HepG2 (cell line): Measurements from ENCODE around the gene PLVAP. TPM values are rescaled to one million over a fixed set of nuclear protein-coding genes. Genes with fewer than 3 reads are reported as not detected.
A peak's percentile ranks its signal among the peaks of the same experiment; 100 is the strongest.

Experiments used
- ATAC-seq: fragments of 200-7000 bp; cut with Tn5 transposase; 3 replicates; pipeline ENCODE4 v1.9.1; 2020; ENCODE audit warnings: mild to moderate bottlenecking, moderate library complexity
- BruUV-seq: library from RNA; stranded (reverse); fragments of 400-500 nt; replicated peaks from 2 replicates; lab custom pipeline; 2021; lab: Mats Ljungman, UMichigan
- CTCF ChIA-PET: fragments of 300-600 bp; formaldehyde crosslinking; extraction: SDS; loops from one replicate; lab custom pipeline; 2021; ENCODE audit warnings: low total read pairs, inconsistent platforms, low intra/inter-chr PET ratio; lab: Yijun Ruan, JAX
- POLR2A ChIA-PET: fragments of 350-600 bp; sonication (Branson Sonifier 250); formaldehyde crosslinking; loops from one replicate; lab custom pipeline; 2020; ENCODE audit warnings: antibody characterized with exemption, inconsistent platforms; lab: Yijun Ruan, JAX
- DNase-seq: peaks from one replicate; pipeline ENCODE4 v3.0.0-alpha.2; 2015; ENCODE audit warnings: low spot score
- FAIRE-seq: peaks from 3 replicates; lab custom pipeline; 2011; peaks lifted over from hg19 to GRCh38; lab: Jason Lieb, UNC
- H2AFZ ChIP-seq: one replicate; pipeline ENCODE4 v1.6.1; 2011; ENCODE audit warnings: low read length, inconsistent platforms
- H3K27ac ChIP-seq: fragments of 300-600 bp; 3 replicates; pipeline ENCODE4 v1.8.0; 2011; ENCODE audit warnings: mixed run types, mild to moderate bottlenecking, mixed read lengths, low read length, inconsistent platforms; ENCODE audit not compliant: insufficient read depth; ENCODE audit errors: extremely low read length
- H3K27me3 ChIP-seq, 2 experiments: fragments of 200-600 bp in 1 of 2; 2 replicates in 1 of 2; 3 replicates in 1 of 2; pipeline versions ENCODE4 v1.6.0 to v1.8.0; 2011; ENCODE audit warnings: low read length in 2 of 2, mild to moderate bottlenecking in 2 of 2, moderate library complexity in 2 of 2, inconsistent platforms in 1 of 2; ENCODE audit not compliant: insufficient read depth in 2 of 2, control insufficient read depth in 1 of 2
- H3K36me3 ChIP-seq, 2 experiments: fragments of 200-600 bp in 1 of 2; replicated peaks in 1 of 2; 2 replicates in 1 of 2; 3 replicates in 1 of 2; pipeline versions ENCODE4 v1.5.1 to v1.8.0; 2011; ENCODE audit warnings: low read length in 2 of 2, inconsistent platforms in 1 of 2; ENCODE audit not compliant: insufficient read depth in 2 of 2, control insufficient read depth in 1 of 2
- H3K4me1 ChIP-seq: 2 replicates; pipeline ENCODE4 v1.5.1; 2012; ENCODE audit warnings: low read length, inconsistent platforms; ENCODE audit not compliant: insufficient read depth
- H3K4me2 ChIP-seq: 2 replicates; pipeline ENCODE4 v1.6.0; 2011; ENCODE audit warnings: low read depth, low read length, inconsistent platforms
- H3K4me3 ChIP-seq, 3 experiments: fragments of 200-600 bp in 1 of 3; sonication (generic), shearing (Covaris generic) in 1 of 3; replicated peaks in 1 of 3; 2 replicates each; pipeline ENCODE4 v1.5.1; 2011 to 2016; ENCODE audit warnings: low read length in 3 of 3, inconsistent platforms in 2 of 3, low read depth in 2 of 3, mild to moderate bottlenecking in 2 of 3, control low read depth in 1 of 3, mixed read lengths in 1 of 3; ENCODE audit not compliant: insufficient read depth in 1 of 3
- H3K79me2 ChIP-seq: one replicate; pipeline ENCODE4 v1.6.1; 2011; ENCODE audit warnings: low read length, inconsistent platforms; ENCODE audit not compliant: insufficient read depth
- H3K9ac ChIP-seq: 2 replicates; pipeline ENCODE4 v1.6.0; 2011; ENCODE audit warnings: mild to moderate bottlenecking, low read depth, low read length, inconsistent platforms; ENCODE audit not compliant: insufficient read depth
- H3K9me3 ChIP-seq: 2 replicates; pipeline ENCODE4 v1.5.1; 2012; ENCODE audit warnings: mild to moderate bottlenecking, low read length
- H4K20me1 ChIP-seq: 2 replicates; pipeline ENCODE4 v1.6.0; 2011; ENCODE audit warnings: inconsistent platforms, mild to moderate bottlenecking, low read length, moderate library complexity; ENCODE audit not compliant: insufficient read depth
- BCL6 ChIP-seq: IDR thresholded peaks from 2 replicates; pipeline ENCODE4 v1.6.1; 2016; ENCODE audit warnings: missing genetic modification reagents, missing compliant biosample characterization
- CBX1 ChIP-seq: IDR thresholded peaks from one replicate; pipeline ENCODE4 v1.6.1; 2016; ENCODE audit warnings: antibody characterized with exemption, low read depth
- ZFP36 ChIP-seq: fragments of 150-350 bp; IDR thresholded peaks from 2 replicates; pipeline ENCODE4 v1.6.1; 2018; ENCODE audit warnings: borderline replicate concordance, low read length, low read depth; ENCODE audit not compliant: partially characterized antibody
- ZKSCAN5 ChIP-seq: sonication (generic); formaldehyde crosslinking; IDR thresholded peaks from 2 replicates; pipeline ENCODE4 v1.5.1; 2020; ENCODE audit warnings: mild to moderate bottlenecking, missing genetic modification reagents
- ZNF629 ChIP-seq: sonication (generic); formaldehyde crosslinking; conservative IDR thresholded peaks from 2 replicates; pipeline ENCODE4 v1.5.0; 2020; ENCODE audit warnings: missing genetic modification reagents
- WGBS: methylation state at CpG from one replicate; pipeline ENCODE4 v1.1.6; 2017; ENCODE audit warnings: low lambda C conversion rate; 5-methylcytosine and 5-hydroxymethylcytosine counted together
- in situ Hi-C: cut with HindIII; loops from 2 replicates; pipeline ENCODE4 v1.10.0; 2017; ENCODE audit warnings: low pct_unique_long_range_greater_than_20kb; ENCODE audit not compliant: extremely low pct_ligation_motif_present
- intact Hi-C: fragments of 100-400 bp; cut with micrococcal nuclease; formaldehyde crosslinking; loops from one replicate; pipeline ENCODE4 v1.10.0; 2022; ENCODE audit not compliant: unreplicated experiment
- polyA plus RNA-seq, 8 experiments: library from polyadenylated mRNA; depleted of rRNA in 3 of 8; stranded (reverse) in 7 of 8; unstranded in 1 of 8; fragments of >200 nt; fragmentation: Illumina TruSeq in 4 of 8; extraction: Trizol in 4 of 8; gene quantifications; 2 replicates each; pipeline versions ENCODE4 v1.2.1 to v1.2.3, GENCODE V29; 2011 to 2016; ENCODE audit warnings: low read depth in 4 of 8, missing spikeins in 1 of 8, mixed read lengths in 1 of 8; ENCODE audit not compliant: insufficient read depth in 1 of 8
- total RNA-seq, 5 experiments: library from RNA; depleted of rRNA; stranded (reverse); fragments of >200 nt; fragmentation: Illumina TruSeq; extraction: Trizol; gene quantifications; 2 replicates each; pipeline ENCODE4 v1.2.3, GENCODE V29; 2016; ENCODE audit warnings: low read depth in 1 of 5

PLVAP gene
- total and polyA plus RNA-seq, 2 of the 13 experiments (the other 11 are each of a cell fraction or from before 2014, with no cell fraction given): 0.26 TPM; not detected in 1

DNA sequence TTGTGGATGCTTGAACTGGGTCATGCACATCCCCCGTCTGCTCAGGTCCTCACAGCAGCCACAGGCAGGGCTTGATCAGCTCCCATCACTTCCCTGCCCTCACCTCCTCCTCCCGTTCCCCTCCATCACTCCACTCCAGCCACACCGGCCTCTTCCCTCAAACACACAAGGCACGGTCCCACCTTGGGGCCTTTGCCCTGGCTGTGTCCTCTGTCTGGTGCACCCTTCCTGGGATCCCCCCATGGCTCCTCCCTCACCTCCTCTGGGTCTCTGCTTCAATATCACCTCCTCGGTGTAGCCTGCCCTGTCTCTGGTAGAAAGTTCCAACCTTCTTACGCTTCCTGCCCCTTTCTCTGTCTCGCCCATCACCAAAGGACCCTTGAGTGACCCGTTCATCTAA is 23.8 kb downstream of the PLVAP start:
- intact Hi-C loops: no loop called here
- TF ChIP-seq BCL6 (CRISPR knock-in tag): no peak
- peak; percentile 91 for TF ChIP-seq ZKSCAN5
- BruUV-seq: no TSS peak
- Histone ChIP-seq H3K9me3 (no peaks in the 10 kb centered on the region), H3K27me3 (peaks cover 3 to 28% of the 10 kb centered on the region in 2 experiments; a peak in 4 of 5 replicates), H3K36me3 (no peaks in the 10 kb centered on the region), H3K4me3 (no peak overlapping the region), H3K4me2 (no peak overlapping the region), H3K9ac (no peak overlapping the region), H3K27ac (no peak overlapping the region), H3K79me2 (no peaks in the 10 kb centered on the region), H4K20me1 (no peaks in the 10 kb centered on the region), H3K4me1 (peaks cover 24% of the 10 kb centered on the region), H2AFZ (no peak overlapping the region)
- CTCF ChIA-PET: no interaction called here
- in situ Hi-C loops: no loop called here
- 31% methylated on average over 8 of the region's 8 CpGs for WGBS
- ATAC-seq (peak; percentile 34; the same call in 2 of the 3 replicates), FAIRE-seq (no peak), DNase-seq (no peak)
- POLR2A ChIA-PET: no interaction called here

DNA sequence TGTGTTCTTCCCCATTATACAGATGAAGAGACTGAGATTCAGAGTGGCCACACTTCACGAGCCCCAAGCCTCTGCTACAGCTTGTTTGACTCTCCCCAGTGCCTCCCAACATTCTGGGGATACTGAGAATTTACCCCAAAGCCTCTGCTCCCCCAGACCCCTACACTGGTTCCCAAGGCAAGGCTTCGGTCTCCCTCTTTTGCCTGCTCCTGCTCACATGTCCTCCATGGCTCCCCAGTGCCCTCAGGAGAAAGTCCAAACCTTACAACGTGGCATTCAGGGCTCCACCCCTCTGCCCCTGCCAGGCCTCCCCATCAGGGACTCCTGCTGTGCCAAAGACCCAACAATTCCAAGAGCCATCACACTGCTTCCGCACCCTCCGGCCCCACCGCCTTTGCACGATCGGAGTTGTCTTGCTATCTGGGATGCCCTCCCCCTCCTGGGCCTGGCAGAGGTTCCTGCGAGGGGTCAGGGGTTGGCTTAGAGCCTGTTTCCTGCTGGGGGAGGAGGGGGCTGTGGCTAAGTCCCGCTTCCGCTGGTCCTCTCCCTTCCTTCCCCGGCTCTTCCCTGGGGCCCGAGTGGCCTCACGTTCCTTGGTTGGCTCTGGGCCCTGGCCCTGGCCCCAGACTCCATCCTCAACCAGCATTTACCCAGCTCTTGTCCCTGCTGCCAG is 24.4 kb downstream of the PLVAP start:
- BruUV-seq: no TSS peak
- peak; percentile 23; the same call in 2 of the 3 replicates for ATAC-seq
- Histone ChIP-seq H4K20me1 (no peaks in the 10 kb centered on the region), H3K27me3 (peaks cover 1 to 28% of the 10 kb centered on the region in 2 experiments; a peak in 3 of 5 replicates), H3K4me3 (no peak overlapping the region), H3K27ac (no peak overlapping the region), H3K4me1 (peaks cover 19% of the 10 kb centered on the region), H3K36me3 (no peaks in the 10 kb centered on the region), H2AFZ (no peak overlapping the region), H3K4me2 (no peak overlapping the region), H3K9ac (no peak overlapping the region), H3K9me3 (no peaks in the 10 kb centered on the region), H3K79me2 (no peaks in the 10 kb centered on the region)
- CTCF ChIA-PET: no interaction called here
- intact Hi-C loops (no loop called here), in situ Hi-C loops (no loop called here)
- no peak for FAIRE-seq
- 47% methylated on average over 12 of the region's 14 CpGs for WGBS
- TF ChIP-seq CBX1: no peak
- TF ChIP-seq ZFP36: peak; percentile 49
- peak; percentile 47; the same call in 1 of the 2 replicates for TF ChIP-seq ZNF629 (CRISPR knock-in tag)
- POLR2A ChIA-PET: no interaction called here
- DNase-seq: no peak
